Measurements from ENCODE around the gene GFPT2. TPM values are rescaled to one million over a fixed set of nuclear protein-coding genes. Genes with fewer than 3 reads are reported as not detected.

GFPT2 gene
- total and polyA plus RNA-seq, 7 donors: 1.2 to 42.7 (median 16.1) TPM

GRCh38 chr5:180358179-180358578 is 5.0 kb upstream of the GFPT2 start:
- 93 to 94% methylated on average over 6 of the region's 6 CpGs for WGBS, 2 donors

GRCh38 chr5:180354966-180355365 is 1.8 kb upstream of the GFPT2 start:
- peaks cover 0 to 31% (median 23%) of the 10 kb centered on the region in 4 donors for H3K4me1 ChIP-seq
- intact Hi-C loops (cut with DNase I): loop anchor here (5.0 kb wide), 1 partner anchor 142 kb away; no protein-coding TSS in a partner anchor
- no peaks in the 10 kb centered on the region for H3K36me3 ChIP-seq
- no peak overlapping the region for H3K4me3 ChIP-seq
- 89 to 95% methylated on average over 5 of the region's 5 CpGs for WGBS, 2 donors
- H3K9me3 ChIP-seq: no peaks in the 10 kb centered on the region
- peaks cover 0 to 21% (median 5%) of the 10 kb centered on the region in 3 donors for H3K27me3 ChIP-seq
- no peak overlapping the region for H3K27ac ChIP-seq
- TF ChIP-seq EP300 (IDR thresholded peaks at IDR 0.05) (no peak), POLR2AphosphoS5 (IDR thresholded peaks at IDR 0.05) (no peak), CTCF (IDR thresholded peaks at IDR 0.05) (no peak), POLR2A (IDR thresholded peaks at IDR 0.05) (no peak)
- no peak for DNase-seq

More at GRCh38 chr5:180358179-180358578, 5.0 kb upstream of the GFPT2 start:
- Histone ChIP-seq H3K36me3 (no peaks in the 10 kb centered on the region), H3K4me1 (peaks cover 0 to 15% (median 11%) of the 10 kb centered on the region in 4 donors), H3K27me3 (peaks cover 0 to 12% (median 5%) of the 10 kb centered on the region in 3 donors), H3K4me3 (no peak overlapping the region), H3K9me3 (no peaks in the 10 kb centered on the region), H3K27ac (no peak overlapping the region)
- TF ChIP-seq POLR2A (IDR thresholded peaks at IDR 0.05) (no peak), CTCF (IDR thresholded peaks at IDR 0.05) (no peak), EP300 (IDR thresholded peaks at IDR 0.05) (no peak), POLR2AphosphoS5 (IDR thresholded peaks at IDR 0.05) (no peak)
- intact Hi-C loops (cut with DNase I): no loop called here
- DNase-seq: no peak

GRCh38 chr5:180353980-180354452 is 880 bp upstream of the GFPT2 start:
- TF ChIP-seq EP300 (IDR thresholded peaks at IDR 0.05) (no peak), POLR2A (IDR thresholded peaks at IDR 0.05) (no peak), CTCF (IDR thresholded peaks at IDR 0.05) (no peak), POLR2AphosphoS5 (IDR thresholded peaks at IDR 0.05) (no peak)
- Histone ChIP-seq H3K27me3 (peaks cover 0 to 21% (median 5%) of the 10 kb centered on the region in 3 donors), H3K9me3 (no peaks in the 10 kb centered on the region), H3K4me3 (peak overlapping the region; percentile 49 to 85 (median 65)), H3K4me1 (peaks cover 0 to 31% (median 23%) of the 10 kb centered on the region in 4 donors), H3K36me3 (no peaks in the 10 kb centered on the region), H3K27ac (peak overlapping the region; percentile 75 to 80 (median 77))
- intact Hi-C loops (cut with DNase I): loop anchor here (1.0 to 5.0 kb wide), 2 partner anchors 62 to 143 kb away; partner anchors contain the start of gene MAPK9
- WGBS, 2 donors: 2% methylated on average over 36 of the region's 36 CpGs
- DNase-seq: no peak

GRCh38 chr5:180352116-180353047 is 754 bp downstream of the GFPT2 start:
- intact Hi-C loops (cut with DNase I): loop anchor here (1.0 to 5.0 kb wide), 2 partner anchors 60 to 145 kb away; partner anchors contain the start of gene MAPK9
- peak overlapping the region; percentile 75 to 80 (median 77) for H3K27ac ChIP-seq
- peak; percentile 83 for DNase-seq
- TF ChIP-seq CTCF (IDR thresholded peaks at IDR 0.05) (peak in 1 of 4 experiments; percentile 9), POLR2A (IDR thresholded peaks at IDR 0.05) (no peak), POLR2AphosphoS5 (IDR thresholded peaks at IDR 0.05) (peak in 1 of 4 donors; percentile 9), EP300 (IDR thresholded peaks at IDR 0.05) (no peak)
- no peaks in the 10 kb centered on the region for H3K9me3 ChIP-seq
- no peaks in the 10 kb centered on the region for H3K36me3 ChIP-seq
- peaks cover 0 to 31% (median 23%) of the 10 kb centered on the region in 4 donors for H3K4me1 ChIP-seq
- WGBS, 2 donors: 5 to 7% methylated on average over 95 of the region's 95 CpGs
- peak overlapping the region; percentile 49 to 85 (median 65) for H3K4me3 ChIP-seq
- peaks cover 0 to 21% (median 5%) of the 10 kb centered on the region in 3 donors for H3K27me3 ChIP-seq

Data from sigmoid colon (tissue), 7 donors.